ENCODE measurements around the gene ZBTB47.

The ZBTB47 gene

GRCh38 chr3:42651248-42652091 lies 2.0 kb upstream of the ZBTB47 start:
- peak; percentile 79 for DNase-seq
- in situ Hi-C loops (cut with HindIII; ENCODE audit: low pct_ligation_motif_present, low pct_unique_long_range_greater_than_20kb, low sequenced_read_pairs) = no loop called here

GRCh38 chr3:42652251-42652610 lies 1.3 kb upstream of the ZBTB47 start:
- DNase-seq = peak; percentile 55
- in situ Hi-C loops (cut with HindIII; ENCODE audit: low pct_ligation_motif_present, low pct_unique_long_range_greater_than_20kb, low sequenced_read_pairs) = no loop called here

- peak; percentile 89 for DNase-seq
- in situ Hi-C loops (cut with HindIII; ENCODE audit: low pct_ligation_motif_present, low pct_unique_long_range_greater_than_20kb, low sequenced_read_pairs) = no loop called here
These were observed 740 bp upstream of the ZBTB47 start for GRCh38 chr3:42652611-42653302.

GRCh38 chr3:42653303-42653559 lies 266 bp upstream of the ZBTB47 start:
- no peak for DNase-seq
- in situ Hi-C loops (cut with HindIII; ENCODE audit: low pct_ligation_motif_present, low pct_unique_long_range_greater_than_20kb, low sequenced_read_pairs) = no loop called here

GRCh38 chr3:42654331-42655201 lies 1.1 kb downstream of the ZBTB47 start:
- peak; percentile 64 for DNase-seq
- in situ Hi-C loops (cut with HindIII; ENCODE audit: low pct_ligation_motif_present, low pct_unique_long_range_greater_than_20kb, low sequenced_read_pairs) = no loop called here

- DNase-seq = no peak
- in situ Hi-C loops (cut with HindIII; ENCODE audit: low pct_ligation_motif_present, low pct_unique_long_range_greater_than_20kb, low sequenced_read_pairs) = no loop called here
These were observed 1.9 kb downstream of the ZBTB47 start for GRCh38 chr3:42655331-42655888.

- peak; percentile 26 for DNase-seq
- in situ Hi-C loops (cut with HindIII; ENCODE audit: low pct_ligation_motif_present, low pct_unique_long_range_greater_than_20kb, low sequenced_read_pairs) = no loop called here
These were observed 2.6 kb downstream of the ZBTB47 start for GRCh38 chr3:42655980-42656679.

GRCh38 chr3:42656680-42657610 lies 3.4 kb downstream of the ZBTB47 start:
- in situ Hi-C loops (cut with HindIII; ENCODE audit: low pct_ligation_motif_present, low pct_unique_long_range_greater_than_20kb, low sequenced_read_pairs) = no loop called here
- DNase-seq = no peak

- DNase-seq = no peak
- in situ Hi-C loops (cut with HindIII; ENCODE audit: low pct_ligation_motif_present, low pct_unique_long_range_greater_than_20kb, low sequenced_read_pairs) = no loop called here
These were observed 4.2 kb downstream of the ZBTB47 start for GRCh38 chr3:42657675-42658074.

- no peak for DNase-seq
- in situ Hi-C loops (cut with HindIII; ENCODE audit: low pct_ligation_motif_present, low pct_unique_long_range_greater_than_20kb, low sequenced_read_pairs) = no loop called here
These were observed 4.7 kb downstream of the ZBTB47 start for GRCh38 chr3:42658091-42658770.

GRCh38 chr3:42658771-42659390 lies 5.4 kb downstream of the ZBTB47 start:
- in situ Hi-C loops (cut with HindIII; ENCODE audit: low pct_ligation_motif_present, low pct_unique_long_range_greater_than_20kb, low sequenced_read_pairs) = no loop called here
- DNase-seq = no peak

GRCh38 chr3:42659451-42660130 lies 6.1 kb downstream of the ZBTB47 start:
- no peak for DNase-seq
- in situ Hi-C loops (cut with HindIII; ENCODE audit: low pct_ligation_motif_present, low pct_unique_long_range_greater_than_20kb, low sequenced_read_pairs) = no loop called here

- DNase-seq = no peak
- in situ Hi-C loops (cut with HindIII; ENCODE audit: low pct_ligation_motif_present, low pct_unique_long_range_greater_than_20kb, low sequenced_read_pairs) = no loop called here
These were observed 6.7 kb downstream of the ZBTB47 start for GRCh38 chr3:42660131-42660715.

GRCh38 chr3:42660898-42661297 lies 7.4 kb downstream of the ZBTB47 start:
- DNase-seq = peak; percentile 19
- in situ Hi-C loops (cut with HindIII; ENCODE audit: low pct_ligation_motif_present, low pct_unique_long_range_greater_than_20kb, low sequenced_read_pairs) = no loop called here

GRCh38 chr3:42661593-42662022 lies 8.1 kb downstream of the ZBTB47 start:
- no peak for DNase-seq
- in situ Hi-C loops (cut with HindIII; ENCODE audit: low pct_ligation_motif_present, low pct_unique_long_range_greater_than_20kb, low sequenced_read_pairs) = no loop called here
